ENCODE results near the gene YWHAG.
"Not testable (repeated sequence)": the region's sequence is repeated elsewhere in the genome, so short reads cannot be mapped to it uniquely, and the experiment has no call there.

- TF ChIP-seq EZH2phosphoT487 (IDR thresholded peaks at IDR 0.05; ENCODE audit: borderline replicate concordance, low read depth, low read length); CTCF (conservative IDR thresholded peaks at IDR 0.05; ENCODE audit: low read length): not testable (repeated sequence)
These were observed 44.3 kb upstream of the YWHAG start for GRCh38 chr7:76403097-76403496.
